Hippocampal formation (tissue), 2 donors: Measurements from ENCODE around the gene CRIM1.
"Not testable (repeated sequence)": the region's sequence is repeated elsewhere in the genome, so short reads cannot be mapped to it uniquely, and the experiment has no call there.

ENCODE experiments used
- DNase-seq, 2 donors: peaks; one replicate each; lab custom pipeline; 2025; lab: John Stamatoyannopoulos, UW

CRIM1 gene

GRCh38 chr2:36355151-36355889 is at the start of gene CRIM1:
TSS of gene CRIM1 (plus strand) at chr2:36355778. CDS start at chr2:36356293, 515 bp downstream.
- DNase-seq = peak; percentile 80 to 82

GRCh38 chr2:36307441-36307840 is 48.1 kb upstream of the CRIM1 start:
- no peak for DNase-seq

- DNase-seq = not testable (repeated sequence)
Observed at GRCh38 chr2:36310444-36310843, 45.1 kb upstream of the CRIM1 start.

- DNase-seq = no peak
Observed at GRCh38 chr2:36318547-36318946, 37.0 kb upstream of the CRIM1 start.

GRCh38 chr2:36322108-36322507 is 33.5 kb upstream of the CRIM1 start:
- peak in 1 of 2 donors; percentile 59 for DNase-seq

DNA sequence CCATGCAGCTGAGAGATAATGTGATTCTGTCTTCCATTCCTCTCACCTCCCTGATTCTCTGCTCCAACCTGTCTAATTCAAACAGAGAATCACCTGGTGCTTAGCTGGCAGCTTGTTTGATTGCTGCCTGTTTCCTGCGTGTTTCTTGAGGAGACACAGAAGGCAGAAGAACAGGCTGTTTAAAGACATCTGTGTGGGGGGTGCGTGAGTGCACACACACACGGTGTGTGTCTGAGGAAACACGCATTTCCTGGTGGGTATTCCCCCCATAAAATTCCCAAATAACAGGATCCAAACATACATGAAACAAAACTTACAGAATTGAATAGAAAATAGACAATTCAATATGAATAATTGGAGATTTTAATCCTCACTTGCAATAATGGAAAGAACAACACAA is 29.3 kb upstream of the CRIM1 start:
- DNase-seq = no peak

GRCh38 chr2:36329251-36329650 is 26.3 kb upstream of the CRIM1 start:
- no peak for DNase-seq

GRCh38 chr2:36329746-36330472 is 25.7 kb upstream of the CRIM1 start:
- no peak for DNase-seq

DNA sequence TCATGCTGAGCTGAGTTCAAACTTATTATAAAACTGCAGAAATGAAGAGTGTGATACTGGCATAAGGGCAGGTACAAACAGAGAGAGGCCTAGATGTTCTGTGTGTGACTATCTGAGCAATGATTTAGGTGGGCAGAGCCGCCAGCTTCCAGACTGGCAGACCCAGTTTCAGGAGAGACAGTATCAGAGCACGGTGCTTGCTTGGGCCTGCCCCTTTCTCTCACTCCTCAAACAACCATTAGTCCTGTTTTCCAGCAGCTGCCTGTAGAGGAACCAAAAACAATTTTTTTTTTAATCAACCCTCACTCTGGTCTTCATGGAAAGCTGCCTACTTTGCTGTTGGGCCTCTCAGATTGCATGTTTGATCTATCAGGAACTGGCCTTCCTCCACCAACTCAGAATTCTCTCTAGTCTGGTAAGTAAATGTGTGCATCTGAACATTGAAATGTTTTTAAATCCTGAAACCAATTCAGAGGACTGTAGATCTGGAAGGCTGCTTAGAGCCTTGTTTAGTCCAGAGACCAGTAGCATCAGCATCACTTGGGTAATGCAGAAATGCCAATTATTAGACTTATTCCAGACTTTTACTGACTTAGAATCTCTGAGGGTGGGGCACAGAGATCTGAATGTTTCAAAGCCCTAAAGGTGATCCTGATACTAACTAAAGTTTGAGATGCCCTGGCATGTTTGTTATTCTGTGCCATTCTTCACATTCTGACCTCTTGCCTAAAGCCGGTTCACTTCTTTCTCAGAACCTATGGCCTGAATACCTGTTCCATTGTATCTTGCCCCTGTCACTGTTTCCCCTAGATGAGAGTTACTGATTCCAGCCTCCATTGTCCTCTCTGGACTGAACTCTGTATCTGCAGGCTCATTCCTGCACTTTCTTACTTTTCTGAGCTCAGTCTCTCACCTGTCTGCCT is 24.8 kb upstream of the CRIM1 start:
- no peak for DNase-seq

DNA sequence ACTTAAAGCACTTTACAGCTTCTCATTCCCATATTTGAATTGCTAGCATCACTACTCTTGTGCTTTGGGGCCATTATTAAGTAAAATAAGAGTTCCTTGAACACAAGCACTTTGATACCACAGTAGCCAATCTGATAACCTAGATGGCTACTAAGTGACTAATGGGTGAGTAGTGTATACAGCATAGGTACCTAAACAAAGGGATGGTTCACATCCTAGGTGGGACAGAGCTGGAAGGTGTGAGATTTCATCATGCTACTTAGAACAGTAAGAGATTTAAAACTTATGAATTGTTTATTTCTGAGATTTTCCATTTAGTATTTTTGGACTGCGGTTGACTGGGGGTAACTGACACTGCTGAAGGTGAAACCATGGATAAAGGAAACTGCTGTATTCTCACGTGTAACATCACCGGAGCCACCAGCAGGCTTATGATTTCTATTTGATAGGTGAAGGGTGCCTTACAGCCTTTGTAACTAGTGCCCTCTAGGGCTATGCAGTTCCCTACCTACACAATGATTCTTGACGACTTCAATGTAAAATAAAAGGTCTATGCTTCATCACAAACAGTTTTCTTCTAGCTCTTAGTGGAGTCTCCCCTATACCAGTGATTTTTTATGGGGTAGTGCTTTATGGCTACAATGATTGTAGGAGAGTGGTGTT is 22.1 kb upstream of the CRIM1 start:
- DNase-seq = no peak

DNA sequence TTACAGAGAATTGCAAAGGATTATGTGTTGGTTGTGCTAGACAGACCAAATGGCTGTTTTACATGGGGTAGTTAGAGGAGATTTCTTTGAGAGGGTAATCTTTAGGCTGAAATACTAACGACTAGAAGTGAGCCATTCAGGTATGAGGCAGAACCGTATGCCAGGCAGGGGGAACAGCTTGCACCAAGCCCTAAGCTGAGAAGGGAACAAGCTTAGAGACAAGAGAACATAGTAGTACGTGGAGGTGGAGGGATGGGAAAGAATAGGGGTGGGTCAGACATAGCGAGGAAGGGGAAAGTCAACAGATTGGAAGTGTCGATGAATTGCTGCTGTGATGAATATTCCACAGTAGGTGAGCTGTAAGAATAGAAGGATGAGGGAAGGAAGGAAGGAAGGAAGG is 20.0 kb upstream of the CRIM1 start:
- DNase-seq = no peak

GRCh38 chr2:36336321-36336720 is 19.3 kb upstream of the CRIM1 start:
- DNase-seq = no peak

DNA sequence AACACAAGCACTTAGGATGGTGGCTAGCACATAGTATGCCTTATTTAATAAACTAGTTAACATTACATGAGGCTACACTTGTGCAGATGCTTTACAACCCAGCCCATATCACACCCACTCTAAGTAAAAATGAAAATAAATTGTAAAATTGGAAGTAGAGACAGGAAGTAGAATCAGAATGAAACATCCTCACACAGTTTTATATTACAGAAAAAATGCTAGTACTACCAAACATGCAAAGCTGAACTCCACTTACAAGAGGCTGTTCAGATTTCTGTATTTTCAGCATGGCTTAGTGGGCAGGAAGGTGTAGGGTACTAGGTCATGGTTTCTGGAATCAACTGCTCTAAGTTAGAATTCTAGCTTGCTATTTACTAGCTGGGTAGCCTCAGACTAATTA is 18.2 kb upstream of the CRIM1 start:
- DNase-seq = no peak

DNA sequence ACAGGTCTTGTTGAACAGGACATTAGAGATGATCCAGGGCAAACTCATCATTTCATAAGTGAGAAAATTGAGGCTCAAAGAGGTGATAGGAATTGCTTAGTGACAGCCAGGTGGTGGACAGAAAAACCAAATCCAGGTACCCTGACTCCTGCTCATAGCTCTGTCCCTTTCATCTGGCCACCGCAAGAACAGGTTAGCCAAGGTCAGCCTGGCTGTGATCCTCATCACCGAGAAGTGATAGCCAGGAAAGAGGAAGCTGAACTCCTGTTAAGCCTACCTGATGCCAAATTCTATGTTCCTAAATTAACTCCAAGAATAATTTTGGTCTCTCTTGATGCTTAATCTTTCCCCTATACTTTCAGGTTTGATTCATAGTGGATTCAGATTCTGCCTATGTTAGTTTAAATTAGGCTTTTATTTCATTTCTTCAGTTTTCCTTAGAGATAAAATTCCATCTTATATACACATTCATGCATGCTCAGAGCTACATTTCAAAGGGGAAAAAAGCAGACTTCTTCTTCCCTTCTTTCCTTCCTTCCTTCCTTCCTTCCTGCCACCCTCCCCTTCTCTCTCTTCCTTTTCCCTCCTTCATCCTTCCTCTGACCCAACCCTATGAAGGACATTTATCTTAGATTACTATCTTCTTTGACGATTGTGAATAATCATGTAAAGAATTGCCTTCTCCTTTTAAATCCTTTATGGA is 17.3 kb upstream of the CRIM1 start:
- DNase-seq = no peak

DNA sequence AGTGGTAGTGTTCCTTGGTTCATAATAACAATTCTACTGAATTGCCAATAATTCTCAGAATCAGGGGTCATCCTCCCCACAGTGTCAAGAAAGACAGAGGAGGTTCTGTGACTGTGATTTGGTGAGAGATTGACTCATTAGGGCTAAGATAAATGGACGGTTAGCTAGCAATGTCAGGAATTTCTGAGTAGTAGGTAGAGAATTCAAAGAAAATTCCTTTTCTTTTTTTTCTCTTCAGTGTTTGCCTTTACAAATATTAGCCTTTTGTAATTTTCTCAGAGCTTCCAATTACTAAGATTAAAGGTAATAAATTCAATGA is 16.8 kb upstream of the CRIM1 start:
- DNase-seq = no peak

DNA sequence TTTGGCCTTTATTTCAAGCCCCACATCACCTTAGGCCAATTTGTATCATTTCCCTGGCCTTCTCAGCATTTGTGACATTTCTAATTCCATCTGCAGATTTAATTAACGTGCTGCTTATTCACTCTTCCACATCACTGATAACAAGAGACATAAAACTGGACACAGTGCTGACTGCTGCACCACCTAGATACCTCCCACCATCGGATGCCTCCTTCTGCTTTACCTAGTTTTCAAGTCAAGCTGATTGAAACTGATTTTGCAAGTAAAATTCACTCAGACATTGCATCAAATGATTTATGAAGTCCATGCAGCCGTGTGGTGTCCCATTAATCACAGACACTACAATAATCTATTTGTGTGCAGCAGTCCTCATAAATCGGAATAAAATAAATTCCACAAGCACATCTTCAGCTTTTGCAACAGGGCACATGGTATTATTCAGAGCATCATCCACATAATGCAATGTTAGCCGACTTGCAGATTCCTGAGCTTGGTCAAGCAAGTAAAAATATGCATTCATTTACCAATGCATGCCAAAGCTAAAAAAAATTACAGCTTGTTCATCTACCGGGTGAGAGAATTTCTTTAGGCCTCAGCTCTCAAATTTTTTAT is 15.9 kb upstream of the CRIM1 start:
- DNase-seq = no peak

DNA sequence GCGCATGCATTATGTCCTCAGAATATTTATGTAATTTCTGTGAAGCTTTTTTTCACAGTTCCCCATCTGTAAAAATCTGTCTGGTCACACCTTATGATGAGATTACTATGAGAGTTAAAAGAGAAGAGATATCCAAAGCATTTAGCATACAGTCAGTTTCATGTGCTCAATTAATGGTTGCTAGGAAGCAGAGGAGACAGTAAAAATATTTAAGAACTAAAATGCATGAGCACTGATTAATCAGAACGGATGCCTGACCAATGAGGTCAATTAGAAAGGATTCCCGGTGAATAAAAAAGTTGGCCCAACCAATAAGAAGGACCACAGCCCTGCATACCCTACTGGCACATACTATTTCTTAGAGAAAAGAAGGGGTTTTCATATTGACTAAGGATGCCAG is 12.0 kb upstream of the CRIM1 start:
- DNase-seq = no peak

DNA sequence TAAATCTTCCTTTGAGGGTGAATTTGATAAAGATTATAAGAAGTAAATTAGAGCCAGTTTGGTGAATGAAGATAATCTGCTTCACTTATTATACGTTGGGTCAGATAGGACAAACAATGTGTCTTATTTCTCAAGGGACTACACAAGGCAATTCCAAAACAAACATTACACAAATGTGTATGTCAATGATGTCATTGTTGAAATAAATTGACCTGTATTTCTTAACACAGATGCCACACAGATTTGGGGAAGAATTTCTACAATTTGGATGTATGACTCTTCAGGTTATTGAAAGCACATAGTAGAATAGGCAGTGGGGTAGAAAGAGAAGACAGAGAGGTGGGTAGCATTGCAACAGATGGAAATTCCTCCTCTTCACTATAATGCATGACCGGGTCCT is 6.9 kb upstream of the CRIM1 start:
- DNase-seq = no peak

DNA sequence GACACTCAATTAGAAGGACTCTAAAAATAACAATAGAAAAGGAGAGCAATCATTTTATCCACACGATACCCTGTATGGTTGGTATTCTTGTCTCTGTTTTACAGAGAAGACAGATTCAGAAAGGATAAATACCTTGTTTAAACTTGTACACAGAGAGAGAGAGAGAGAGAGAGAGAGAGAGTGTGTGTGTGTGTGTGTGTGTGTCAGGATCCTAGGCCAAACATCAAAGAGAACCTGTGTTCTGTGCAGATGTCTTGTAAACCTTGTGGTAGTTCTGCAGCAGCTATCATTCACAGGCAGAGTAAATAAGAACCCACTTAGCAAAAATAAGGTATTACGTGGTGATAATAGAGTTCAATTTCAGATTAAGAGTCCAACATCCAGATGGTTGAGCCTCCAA is 4.3 kb upstream of the CRIM1 start:
- no peak for DNase-seq

DNA sequence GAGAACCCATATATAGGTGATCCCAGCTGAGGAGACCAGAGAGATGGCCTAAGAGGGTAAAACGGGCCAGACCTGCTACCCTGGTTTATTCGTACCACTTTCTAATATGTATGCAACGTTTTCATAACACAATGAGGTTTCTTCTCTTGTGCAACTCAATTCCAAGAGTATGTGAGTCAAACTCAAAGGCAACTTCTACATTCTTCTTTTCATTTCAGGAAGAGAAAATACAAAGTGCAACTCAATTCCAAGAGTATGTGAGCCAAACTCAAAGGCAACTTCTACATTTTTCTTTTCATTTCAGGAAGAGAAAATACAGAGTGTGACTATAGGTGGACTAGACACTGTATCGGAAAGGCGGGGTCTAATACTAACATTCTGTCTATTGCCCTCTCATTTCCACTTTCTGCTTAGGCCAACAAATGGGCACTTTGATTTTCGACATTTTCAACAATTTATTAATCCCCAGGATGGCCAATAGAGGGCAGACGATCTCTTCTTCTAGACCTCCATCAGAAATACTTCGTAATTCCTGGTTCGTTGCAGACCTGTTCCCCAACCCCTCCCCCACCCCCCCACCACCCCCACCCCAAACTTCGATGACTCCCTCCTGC is 3.7 kb upstream of the CRIM1 start:
- DNase-seq = peak in 1 of 2 donors; percentile 59

DNA sequence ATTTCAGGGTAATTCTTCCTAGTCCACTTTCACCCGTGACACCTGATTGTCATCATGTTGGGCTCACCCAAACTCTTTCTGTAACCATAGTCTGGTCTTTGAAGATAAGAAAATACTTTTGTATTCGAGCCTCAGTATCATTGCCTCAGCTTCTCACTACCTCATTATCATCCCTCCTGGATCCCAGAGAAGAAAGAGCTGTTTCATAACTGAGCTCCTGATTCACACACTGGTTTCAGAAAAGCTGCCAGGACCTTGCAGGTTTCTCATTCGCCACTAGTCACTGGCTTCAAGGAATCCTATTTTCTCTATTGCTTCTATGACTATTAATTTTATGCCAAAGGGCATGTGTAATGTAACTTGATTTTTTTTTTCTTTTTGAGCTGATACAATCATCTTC is 2.9 kb upstream of the CRIM1 start:
- DNase-seq = no peak
